Ectodermal cell (in vitro differentiated cells): Measurements from ENCODE around the gene FAM117B.

Experiments used
- H3K27ac ChIP-seq: 2 replicates; pipeline ENCODE4 v1.7.0; 2013; ENCODE audit warnings: mild to moderate bottlenecking, low read depth, low read length; ENCODE audit not compliant: insufficient read depth, poor library complexity, severe bottlenecking
- H3K27me3 ChIP-seq: 2 replicates; pipeline ENCODE4 v1.7.0; 2013; ENCODE audit warnings: mild to moderate bottlenecking, low read length; ENCODE audit not compliant: insufficient read depth, control insufficient read depth, poor library complexity, severe bottlenecking
- H3K36me3 ChIP-seq: one replicate; pipeline ENCODE4 v1.7.0; 2013; ENCODE audit warnings: low read length; ENCODE audit not compliant: control insufficient read depth, insufficient read depth
- H3K4me1 ChIP-seq: one replicate; pipeline ENCODE4 v1.7.0; 2013; ENCODE audit warnings: low read length; ENCODE audit not compliant: control insufficient read depth, insufficient read depth
- H3K4me3 ChIP-seq: 2 replicates; pipeline ENCODE4 v1.7.0; 2013; ENCODE audit warnings: low read depth, low read length, control low read depth; ENCODE audit not compliant: insufficient read depth
- H3K9me3 ChIP-seq: 2 replicates; pipeline ENCODE4 v1.7.0; 2013; ENCODE audit warnings: mild to moderate bottlenecking, low read length, moderate library complexity; ENCODE audit not compliant: control insufficient read depth
- WGBS, 2 experiments: methylation state at CpG; one replicate each; pipeline ENCODE4 v1.1.7; 2013; ENCODE audit warnings: missing lambda C conversion rate in 2 of 2; 5-methylcytosine and 5-hydroxymethylcytosine counted together

The FAM117B gene

GRCh38 chr2:202636213-202636513 lies 1.4 kb downstream of the FAM117B start:
- WGBS, 2 experiments = 5% methylated on average over 2 of the region's 2 CpGs

GRCh38 chr2:202638721-202639120 lies 4.0 kb downstream of the FAM117B start:
- Histone ChIP-seq H3K4me1 (no peaks in the 10 kb centered on the region), H3K36me3 (no peaks in the 10 kb centered on the region), H3K27ac (no peak overlapping the region), H3K9me3 (no peaks in the 10 kb centered on the region), H3K4me3 (no peak overlapping the region), H3K27me3 (no peaks in the 10 kb centered on the region)
- WGBS, 2 experiments = 93 to 94% methylated on average over 6 of the region's 6 CpGs

More at GRCh38 chr2:202636213-202636513, 1.4 kb downstream of the FAM117B start:
- peak overlapping the region; percentile 92 for H3K4me3 ChIP-seq
- no peaks in the 10 kb centered on the region for H3K4me1 ChIP-seq
- H3K9me3 ChIP-seq = no peaks in the 10 kb centered on the region
- no peaks in the 10 kb centered on the region for H3K36me3 ChIP-seq
- H3K27me3 ChIP-seq = no peaks in the 10 kb centered on the region
- H3K27ac ChIP-seq = no peak overlapping the region

GRCh38 chr2:202639231-202639630 lies 4.5 kb downstream of the FAM117B start:
- H3K4me3 ChIP-seq = no peak overlapping the region
- H3K27me3 ChIP-seq = no peaks in the 10 kb centered on the region
- H3K36me3 ChIP-seq = no peaks in the 10 kb centered on the region
- no peaks in the 10 kb centered on the region for H3K4me1 ChIP-seq
- no peaks in the 10 kb centered on the region for H3K9me3 ChIP-seq
- 94 to 95% methylated on average over 2 to 3 of the region's 3 CpGs for WGBS, 2 experiments
- no peak overlapping the region for H3K27ac ChIP-seq

GRCh38 chr2:202642567-202642966 lies 7.8 kb downstream of the FAM117B start:
- Histone ChIP-seq H3K4me1 (no peaks in the 10 kb centered on the region), H3K9me3 (no peaks in the 10 kb centered on the region), H3K4me3 (no peak overlapping the region), H3K36me3 (no peaks in the 10 kb centered on the region), H3K27ac (no peak overlapping the region), H3K27me3 (no peaks in the 10 kb centered on the region)
- 90 to 92% methylated on average over 2 of the region's 2 CpGs for WGBS, 2 experiments

GRCh38 chr2:202643012-202643858 lies 8.5 kb downstream of the FAM117B start:
- Histone ChIP-seq H3K27ac (no peak overlapping the region), H3K27me3 (no peaks in the 10 kb centered on the region), H3K4me3 (no peak overlapping the region), H3K36me3 (no peaks in the 10 kb centered on the region), H3K4me1 (no peaks in the 10 kb centered on the region), H3K9me3 (no peaks in the 10 kb centered on the region)
- 93 to 94% methylated on average over 5 of the region's 5 CpGs for WGBS, 2 experiments

- H3K27ac ChIP-seq = no peak overlapping the region
- no peaks in the 10 kb centered on the region for H3K27me3 ChIP-seq
- no peaks in the 10 kb centered on the region for H3K36me3 ChIP-seq
- H3K4me3 ChIP-seq = no peak overlapping the region
- H3K9me3 ChIP-seq = no peaks in the 10 kb centered on the region
- H3K4me1 ChIP-seq = no peaks in the 10 kb centered on the region
- WGBS, 2 experiments = 90 to 92% methylated on average over 4 of the region's 4 CpGs
These were observed 17.4 kb downstream of the FAM117B start for GRCh38 chr2:202652119-202652518.

GRCh38 chr2:202653890-202654289 lies 19.1 kb downstream of the FAM117B start:
- whole genome bisulfite sequencing, 2 experiments = 94% methylated on average over 4 of the region's 4 CpGs
- H3K4me1 ChIP-seq = no peaks in the 10 kb centered on the region
- no peaks in the 10 kb centered on the region for H3K9me3 ChIP-seq
- no peak overlapping the region for H3K4me3 ChIP-seq
- H3K36me3 ChIP-seq = no peaks in the 10 kb centered on the region
- no peak overlapping the region for H3K27ac ChIP-seq
- H3K27me3 ChIP-seq = no peaks in the 10 kb centered on the region

GRCh38 chr2:202657876-202658275 lies 23.1 kb downstream of the FAM117B start:
- H3K9me3 ChIP-seq = no peaks in the 10 kb centered on the region
- no peak overlapping the region for H3K4me3 ChIP-seq
- no peaks in the 10 kb centered on the region for H3K4me1 ChIP-seq
- H3K27me3 ChIP-seq = no peaks in the 10 kb centered on the region
- no peaks in the 10 kb centered on the region for H3K36me3 ChIP-seq
- no peak overlapping the region for H3K27ac ChIP-seq

GRCh38 chr2:202660796-202661195 lies 26.0 kb downstream of the FAM117B start:
- H3K36me3 ChIP-seq = no peaks in the 10 kb centered on the region

GRCh38 chr2:202669841-202670240 lies 35.1 kb downstream of the FAM117B start:
- Histone ChIP-seq H3K27ac (no peak overlapping the region), H3K4me1 (no peaks in the 10 kb centered on the region), H3K36me3 (no peaks in the 10 kb centered on the region), H3K9me3 (no peaks in the 10 kb centered on the region), H3K4me3 (no peak overlapping the region), H3K27me3 (no peaks in the 10 kb centered on the region)
- WGBS, 2 experiments = 100% methylated on average over 1 of the region's 1 CpG; no CpG with 5 or more reads in 1 of the 2 experiments

More at GRCh38 chr2:202660796-202661195, 26.0 kb downstream of the FAM117B start:
- 90 to 99% methylated on average over 1 to 2 of the region's 2 CpGs for WGBS, 2 experiments
- Histone ChIP-seq H3K4me3 (no peak overlapping the region), H3K9me3 (no peaks in the 10 kb centered on the region), H3K27me3 (no peaks in the 10 kb centered on the region), H3K4me1 (no peaks in the 10 kb centered on the region), H3K27ac (no peak overlapping the region)
